ENCODE data around the gene CRYBA2. TPM values are rescaled to one million over a fixed set of nuclear protein-coding genes. Genes with fewer than 3 reads are reported as not detected.

CRYBA2 gene
- total RNA-seq, 1 experiment from 2014 or later = 13.5 TPM

GRCh38 chr2:219031005-219031738 is 38.0 kb upstream of the CRYBA2 start:
- no peaks in the 10 kb centered on the region for H3K27me3 ChIP-seq (ENCODE audit: low read length)
- ATAC-seq (no peak), DNase-seq (no peak)
- no peak overlapping the region for H2AFZ ChIP-seq (ENCODE audit: low read length)
- no peak overlapping the region for H3K4me2 ChIP-seq (ENCODE audit: low read length)
- CTCF ChIA-PET = interaction anchor here (0.7 kb wide), 1 partner anchor 89 kb away, joined by 3 read pairs; no protein-coding TSS in a partner anchor
- peaks cover 3% of the 10 kb centered on the region for H3K4me1 ChIP-seq (ENCODE audit: insufficient read depth, low read length)
- no peaks in the 10 kb centered on the region for H3K79me2 ChIP-seq (ENCODE audit: low read length)
- no peaks in the 10 kb centered on the region for H3K9me3 ChIP-seq (ENCODE audit: low read length)
- H4K20me1 ChIP-seq (ENCODE audit: low read length) = no peaks in the 10 kb centered on the region
- TF ChIP-seq CTCF (conservative IDR thresholded peaks at IDR 0.05; ENCODE audit: low read depth, low read length) (no peak), EZH2phosphoT487 (IDR thresholded peaks at IDR 0.05; ENCODE audit: borderline replicate concordance, low read length) (no peak), EZH2 (IDR thresholded peaks at IDR 0.05; ENCODE audit: low read length, unreplicated experiment) (no peak)
- H3K27ac ChIP-seq (ENCODE audit: low read length) = no peak overlapping the region
- H3K4me3 ChIP-seq (ENCODE audit: low read length) = no peak overlapping the region
- no peak overlapping the region for H3K9ac ChIP-seq (ENCODE audit: low read length)
- no TSS peak for BruUV-seq (replicated peaks)
- intact Hi-C loops (cut with micrococcal nuclease) = no loop called here
- no peaks in the 10 kb centered on the region for H3K9me2 ChIP-seq (replicated peaks; ENCODE audit: low read length)
- H3K36me3 ChIP-seq (ENCODE audit: low read depth, low read length) = no peaks in the 10 kb centered on the region
- H3F3A ChIP-seq (ENCODE audit: low read length, unreplicated experiment) = no peaks in the 10 kb centered on the region
- POLR2A ChIA-PET (ENCODE audit: unreplicated experiment) = no interaction called here

GRCh38 chr2:219030177-219030940 is 37.1 kb upstream of the CRYBA2 start:
- H4K20me1 ChIP-seq (ENCODE audit: low read length) = no peaks in the 10 kb centered on the region
- no peak overlapping the region for H3K27ac ChIP-seq (ENCODE audit: low read length)
- ChIA-PET POLR2A (ENCODE audit: unreplicated experiment) (no interaction called here), CTCF (interaction anchor here (0.6 to 1.3 kb wide), 18 partner anchors 10 to 284 kb away, joined by 3 to 29 read pairs (median 4); partner anchors contain the start of gene IHH)
- H3K4me1 ChIP-seq (ENCODE audit: insufficient read depth, low read length) = no peaks in the 10 kb centered on the region
- no peaks in the 10 kb centered on the region for H3K79me2 ChIP-seq (ENCODE audit: low read length)
- no peak overlapping the region for H2AFZ ChIP-seq (ENCODE audit: low read length)
- H3K4me3 ChIP-seq (ENCODE audit: low read length) = no peak overlapping the region
- H3K9me2 ChIP-seq (replicated peaks; ENCODE audit: low read length) = no peaks in the 10 kb centered on the region
- no peaks in the 10 kb centered on the region for H3F3A ChIP-seq (ENCODE audit: low read length, unreplicated experiment)
- TF ChIP-seq EZH2phosphoT487 (IDR thresholded peaks at IDR 0.05; ENCODE audit: borderline replicate concordance, low read length) (no peak), CTCF (conservative IDR thresholded peaks at IDR 0.05; ENCODE audit: low read depth, low read length) (no peak), EZH2 (IDR thresholded peaks at IDR 0.05; ENCODE audit: low read length, unreplicated experiment) (no peak)
- no peak for DNase-seq
- no peaks in the 10 kb centered on the region for H3K27me3 ChIP-seq (ENCODE audit: low read length)
- no peaks in the 10 kb centered on the region for H3K9me3 ChIP-seq (ENCODE audit: low read length)
- no peaks in the 10 kb centered on the region for H3K36me3 ChIP-seq (ENCODE audit: low read depth, low read length)
- no peak overlapping the region for H3K9ac ChIP-seq (ENCODE audit: low read length)
- ATAC-seq = no peak
- no peak overlapping the region for H3K4me2 ChIP-seq (ENCODE audit: low read length)
- intact Hi-C loops (cut with micrococcal nuclease) = no loop called here
- no TSS peak for BruUV-seq (replicated peaks)

All from PC-3 (cell line).